GM18519 (cell line): ENCODE data around the gene MRPS22.
A peak's percentile ranks its signal among the peaks of the same experiment; 100 is the strongest.

Experiments
- ATAC-seq: cut with Tn5 transposase; IDR thresholded peaks from one replicate; pipeline ENCODE4 v1.9.1; 2021; ENCODE audit warnings: mild to moderate bottlenecking, moderate library complexity; ENCODE audit not compliant: unreplicated experiment, low FRiP score

Gene MRPS22

GRCh38 chr3:139343895-139344856, at the start of gene MRPS22:
Gene MRPS22 (plus strand): TSS chr3:139344020. CDS start chr3:139344027, 7 bp downstream.
- ATAC-seq = peak; percentile 94

- no peak for ATAC-seq
Observed at GRCh38 chr3:139295040-139295439, 48.8 kb upstream of the MRPS22 start.

GRCh38 chr3:139296141-139296718, 47.6 kb upstream of the MRPS22 start:
- no peak for ATAC-seq

GRCh38 chr3:139297588-139298311, 46.1 kb upstream of the MRPS22 start:
- no peak for ATAC-seq

GRCh38 chr3:139299261-139300132, 44.3 kb upstream of the MRPS22 start:
- no peak for ATAC-seq

- no peak for ATAC-seq
Observed at GRCh38 chr3:139300416-139300815, 43.4 kb upstream of the MRPS22 start.

GRCh38 chr3:139301183-139301582, 42.6 kb upstream of the MRPS22 start:
- no peak for ATAC-seq

- ATAC-seq = no peak
Observed at GRCh38 chr3:139301654-139302053, 42.2 kb upstream of the MRPS22 start.

GRCh38 chr3:139302084-139302800, 41.6 kb upstream of the MRPS22 start:
- ATAC-seq = no peak

GRCh38 chr3:139302801-139303113, 41.1 kb upstream of the MRPS22 start:
- no peak for ATAC-seq

- no peak for ATAC-seq
Observed at GRCh38 chr3:139303216-139303615, 40.6 kb upstream of the MRPS22 start.

- no peak for ATAC-seq
Observed at GRCh38 chr3:139304383-139304782, 39.4 kb upstream of the MRPS22 start.

GRCh38 chr3:139306078-139306477, 37.7 kb upstream of the MRPS22 start:
- ATAC-seq = no peak

- ATAC-seq = no peak
Observed at GRCh38 chr3:139307072-139307491, 36.7 kb upstream of the MRPS22 start.

- no peak for ATAC-seq
Observed at GRCh38 chr3:139307601-139308555, 35.9 kb upstream of the MRPS22 start.

- no peak for ATAC-seq
Observed at GRCh38 chr3:139308560-139308959, 35.3 kb upstream of the MRPS22 start.

- no peak for ATAC-seq
Observed at GRCh38 chr3:139309061-139309591, 34.7 kb upstream of the MRPS22 start.

- ATAC-seq = no peak
Observed at GRCh38 chr3:139309880-139310279, 33.9 kb upstream of the MRPS22 start.
